Neuronal stem cell (in vitro differentiated cells): ENCODE results near the gene TRIM9.
A peak's percentile ranks its signal among the peaks of the same experiment; 100 is the strongest.
"Not testable (repeated sequence)": the region's sequence is repeated elsewhere in the genome, so short reads cannot be mapped to it uniquely, and the experiment has no call there.

ENCODE experiments used
- DNase-seq: peaks from one replicate; pipeline ENCODE4 v3.0.0-alpha.2; 2013; ENCODE audit warnings: low spot score
- H2AFZ ChIP-seq: one replicate; pipeline ENCODE4 v1.6.1; 2013; ENCODE audit warnings: mild to moderate bottlenecking, low read length, inconsistent platforms
- H2AK5ac ChIP-seq: 2 replicates; pipeline ENCODE4 v1.6.1; 2013; ENCODE audit warnings: low read depth, mild to moderate bottlenecking, inconsistent platforms, low read length, moderate library complexity, mixed read lengths
- H2BK120ac ChIP-seq: 2 replicates; pipeline ENCODE4 v1.6.1; 2013; ENCODE audit warnings: low read depth, mild to moderate bottlenecking, inconsistent platforms, low read length, moderate library complexity, mixed read lengths
- H2BK12ac ChIP-seq: one replicate; pipeline ENCODE4 v1.6.1; 2013; ENCODE audit warnings: low read length, inconsistent platforms
- H2BK15ac ChIP-seq: 2 replicates; pipeline ENCODE4 v1.6.1; 2013; ENCODE audit warnings: mild to moderate bottlenecking, low read length, inconsistent platforms, mixed read lengths
- H2BK5ac ChIP-seq: one replicate; pipeline ENCODE4 v1.6.1; 2013; ENCODE audit warnings: inconsistent platforms, mild to moderate bottlenecking, low read length, moderate library complexity
- H3K14ac ChIP-seq: one replicate; pipeline ENCODE4 v1.6.1; 2013; ENCODE audit warnings: low read length, inconsistent platforms
- H3K18ac ChIP-seq: 2 replicates; pipeline ENCODE4 v1.6.1; 2013; ENCODE audit warnings: low read length, inconsistent platforms
- H3K23ac ChIP-seq: 2 replicates; pipeline ENCODE4 v1.6.1; 2013; ENCODE audit warnings: low read depth, mild to moderate bottlenecking, mixed read lengths, low read length, inconsistent platforms; ENCODE audit not compliant: poor library complexity
- H3K27ac ChIP-seq: replicated peaks from 3 replicates; pipeline ENCODE4 v1.5.1; 2013; ENCODE audit warnings: low read length, inconsistent platforms
- H3K27me3 ChIP-seq, 3 experiments: 2 replicates each; pipeline ENCODE4 v1.6.1; 2013; ENCODE audit warnings: low read length in 3 of 3, mild to moderate bottlenecking in 2 of 3, inconsistent platforms in 1 of 3, low read depth in 1 of 3, mixed read lengths in 1 of 3, moderate library complexity in 1 of 3; ENCODE audit not compliant: control insufficient read depth in 3 of 3, insufficient read depth in 3 of 3
- H3K36me3 ChIP-seq, 2 donors: replicated peaks in 1 of 2; 2 replicates each; pipeline ENCODE4 v1.6.1; 2013; ENCODE audit warnings: low read length in 2 of 2; ENCODE audit not compliant: control insufficient read depth in 2 of 2, insufficient read depth in 2 of 2
- H3K4ac ChIP-seq: 2 replicates; pipeline ENCODE4 v1.6.1; 2013; ENCODE audit warnings: inconsistent platforms, mild to moderate bottlenecking, low read length, moderate library complexity
- H3K4me1 ChIP-seq, 2 donors: 1 replicate in 1 of 2; 2 replicates in 1 of 2; pipeline ENCODE4 v1.6.1; 2013; ENCODE audit warnings: low read length in 2 of 2, low read depth in 1 of 2; ENCODE audit not compliant: control insufficient read depth in 2 of 2, insufficient read depth in 1 of 2
- H3K4me2 ChIP-seq: one replicate; pipeline ENCODE4 v1.6.1; 2013; ENCODE audit warnings: mild to moderate bottlenecking, low read length, inconsistent platforms; ENCODE audit not compliant: insufficient read depth, poor library complexity, severe bottlenecking
- H3K4me3 ChIP-seq, 2 donors: 2 replicates each; pipeline ENCODE4 v1.5.1; 2013; ENCODE audit warnings: low read length in 2 of 2, mild to moderate bottlenecking in 2 of 2, inconsistent platforms in 1 of 2, moderate library complexity in 1 of 2
- H3K79me1 ChIP-seq: one replicate; pipeline ENCODE4 v1.6.1; 2013; ENCODE audit warnings: low read depth, mild to moderate bottlenecking, inconsistent platforms, low read length, moderate library complexity
- H3K9ac ChIP-seq: one replicate; pipeline ENCODE4 v1.6.1; 2013; ENCODE audit warnings: mild to moderate bottlenecking, low read depth, low read length, inconsistent platforms; ENCODE audit not compliant: poor library complexity
- H3K9me3 ChIP-seq, 2 donors: replicated peaks in 1 of 2; 2 replicates each; pipeline versions ENCODE3 to v1.6.1; 2013; ENCODE audit warnings: low read length in 2 of 2, mild to moderate bottlenecking in 2 of 2, inconsistent platforms in 1 of 2, low read depth in 1 of 2, mixed read lengths in 1 of 2, moderate library complexity in 1 of 2; ENCODE audit not compliant: control insufficient read depth in 2 of 2, insufficient read depth in 1 of 2
- H4K8ac ChIP-seq: one replicate; pipeline ENCODE4 v1.6.1; 2013; ENCODE audit warnings: low read depth, mild to moderate bottlenecking, inconsistent platforms, low read length, moderate library complexity
- H4K91ac ChIP-seq: one replicate; pipeline ENCODE4 v1.6.1; 2013; ENCODE audit warnings: low read length, low read depth, mild to moderate bottlenecking, inconsistent platforms; ENCODE audit not compliant: poor library complexity
- WGBS, 2 donors: extraction: QIAGEN DNeasy Blood & Tissue Kit; methylation state at CpG; one replicate each; pipeline ENCODE4 v1.1.7; 2013; ENCODE audit warnings: missing lambda C conversion rate in 2 of 2, mixed read lengths in 1 of 2; ENCODE audit not compliant: insufficient read length in 2 of 2, insufficient replicate concordance in 1 of 2; ENCODE audit errors: extremely low coverage in 2 of 2; 5-methylcytosine and 5-hydroxymethylcytosine counted together

The TRIM9 gene

GRCh38 chr14:50994158-50994557 lies 100.7 kb downstream of the TRIM9 start:
- not testable (repeated sequence) for H3K4me3 ChIP-seq, H3K79me1 ChIP-seq, H3K18ac ChIP-seq, H2BK15ac ChIP-seq, H3K4ac ChIP-seq, H3K23ac ChIP-seq, H2AK5ac ChIP-seq, H3K9me3 ChIP-seq, H3K14ac ChIP-seq, H3K4me2 ChIP-seq, H4K8ac ChIP-seq, DNase-seq, H3K36me3 ChIP-seq, H2BK5ac ChIP-seq, H3K27me3 ChIP-seq, H3K27ac ChIP-seq, H4K91ac ChIP-seq, H2BK120ac ChIP-seq, H3K9ac ChIP-seq, H2AFZ ChIP-seq, H2BK12ac ChIP-seq, H3K4me1 ChIP-seq

GRCh38 chr14:50985859-50986331 lies 109.0 kb downstream of the TRIM9 start:
- peak overlapping the region; percentile 1 for H3K23ac ChIP-seq
- no CpG with 5 or more reads among the region's 12 CpGs for WGBS, 2 donors
- no peak overlapping the region for H3K4me3 ChIP-seq
- DNase-seq, result no peak
- H3K36me3 ChIP-seq, result no peaks in the 10 kb centered on the region
- no peak overlapping the region for H3K4ac ChIP-seq
- H2AK5ac ChIP-seq, result no peak overlapping the region
- H3K4me1 ChIP-seq, result peaks cover 7 to 9% of the 10 kb centered on the region in 2 donors
- H3K27ac ChIP-seq, result no peak overlapping the region
- no peak overlapping the region for H2BK12ac ChIP-seq
- H3K79me1 ChIP-seq, result no peaks in the 10 kb centered on the region
- H2AFZ ChIP-seq, result peak overlapping the region; percentile 54
- no peak overlapping the region for H3K4me2 ChIP-seq
- no peak overlapping the region for H3K18ac ChIP-seq
- H3K27me3 ChIP-seq, result no peaks in the 10 kb centered on the region
- peak overlapping the region; percentile 56 for H3K14ac ChIP-seq
- no peak overlapping the region for H2BK5ac ChIP-seq
- H4K8ac ChIP-seq, result no peak overlapping the region
- no peak overlapping the region for H4K91ac ChIP-seq
- no peak overlapping the region for H3K9ac ChIP-seq
- no peak overlapping the region for H2BK120ac ChIP-seq
- H3K9me3 ChIP-seq, result no peaks in the 10 kb centered on the region
- H2BK15ac ChIP-seq, result no peak overlapping the region

- WGBS, 2 donors, result no CpG with 5 or more reads among the region's 13 CpGs
- no peak overlapping the region for H3K27ac ChIP-seq
Measured at GRCh38 chr14:50985124-50985858, 109.6 kb downstream of the TRIM9 start.

GRCh38 chr14:50984036-50984710 lies 110.7 kb downstream of the TRIM9 start:
- no peak overlapping the region for H3K18ac ChIP-seq
- H3K14ac ChIP-seq, result no peak overlapping the region
- H3K9ac ChIP-seq, result no peak overlapping the region
- H2BK120ac ChIP-seq, result no peak overlapping the region
- no peak overlapping the region for H2BK5ac ChIP-seq
- H2BK15ac ChIP-seq, result no peak overlapping the region
- no peak overlapping the region for H4K8ac ChIP-seq
- H4K91ac ChIP-seq, result no peak overlapping the region
- no peaks in the 10 kb centered on the region for H3K9me3 ChIP-seq
- no peak overlapping the region for H3K4me3 ChIP-seq
- H3K36me3 ChIP-seq, result no peaks in the 10 kb centered on the region
- no peak overlapping the region for H2AK5ac ChIP-seq
- no peak for DNase-seq
- H3K4me1 ChIP-seq, result peaks cover 7 to 9% of the 10 kb centered on the region in 2 donors
- H3K27me3 ChIP-seq, result no peaks in the 10 kb centered on the region
- no peak overlapping the region for H2AFZ ChIP-seq
- H3K27ac ChIP-seq, result no peak overlapping the region
- H3K4ac ChIP-seq, result no peak overlapping the region
- no peak overlapping the region for H3K23ac ChIP-seq
- no peak overlapping the region for H3K4me2 ChIP-seq
- WGBS, 2 donors, result no CpG with 5 or more reads among the region's 2 CpGs
- no peak overlapping the region for H2BK12ac ChIP-seq
- no peaks in the 10 kb centered on the region for H3K79me1 ChIP-seq

More at GRCh38 chr14:50985124-50985858, 109.6 kb downstream of the TRIM9 start:
- Histone ChIP-seq H2BK12ac (no peak overlapping the region), H3K4ac (no peak overlapping the region), H2BK120ac (no peak overlapping the region), H3K36me3 (no peaks in the 10 kb centered on the region), H3K14ac (peak overlapping the region; percentile 56), H2AK5ac (no peak overlapping the region), H3K4me2 (no peak overlapping the region), H3K9ac (no peak overlapping the region), H3K4me3 (no peak overlapping the region), H3K9me3 (no peaks in the 10 kb centered on the region), H3K27me3 (no peaks in the 10 kb centered on the region), H4K91ac (no peak overlapping the region), H4K8ac (no peak overlapping the region), H3K79me1 (no peaks in the 10 kb centered on the region), H2BK15ac (no peak overlapping the region), H3K4me1 (peaks cover 7 to 9% of the 10 kb centered on the region in 2 donors), H3K23ac (peak overlapping the region; percentile 1), H2AFZ (peak overlapping the region; percentile 54), H3K18ac (no peak overlapping the region), H2BK5ac (no peak overlapping the region)
- DNase-seq, result no peak
